Measurements from ENCODE around the gene CAMKK1. TPM values are rescaled to one million over a fixed set of nuclear protein-coding genes. Genes with fewer than 3 reads are reported as not detected.

Gene CAMKK1
- polyA plus RNA-seq, 1 of the 3 experiments (the other 2 are of a cell fraction) = 6.8 TPM

DNA sequence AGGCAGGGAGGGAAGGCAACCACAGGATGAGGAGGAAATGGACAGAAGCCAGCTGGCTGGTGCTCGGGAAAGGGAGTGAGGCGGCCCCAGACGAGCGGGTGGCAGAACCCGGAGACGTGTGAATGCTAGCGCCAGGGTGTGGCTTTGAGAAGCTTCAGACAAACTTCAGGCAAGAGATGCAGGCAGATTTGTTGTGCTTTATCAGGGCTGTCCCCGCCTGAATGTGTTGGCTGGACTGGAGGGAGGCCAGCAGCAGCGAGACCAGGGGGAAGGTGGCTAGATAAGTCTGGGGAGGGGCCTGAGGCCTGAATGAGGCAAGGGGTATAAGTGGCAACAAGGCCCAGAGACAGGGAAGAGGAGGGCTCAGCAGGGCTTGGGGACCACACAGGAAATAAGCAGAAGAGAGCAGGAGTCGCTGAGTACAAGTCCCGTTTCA lies 22.0 kb downstream of the CAMKK1 start:
- TF ChIP-seq USF1 (IDR thresholded peaks at IDR 0.05; ENCODE audit: borderline replicate concordance, low read depth) (no peak), EZH2phosphoT487 (IDR thresholded peaks at IDR 0.05; ENCODE audit: borderline replicate concordance, low read depth) (no peak), EP300 (IDR thresholded peaks at IDR 0.05; ENCODE audit: borderline replicate concordance in 1 of 2, low read depth in 1 of 2, low read length in 1 of 2) (no peak), TAF1 (IDR thresholded peaks at IDR 0.05; ENCODE audit: borderline replicate concordance, low read depth, low read length) (no peak), RFX5 (IDR thresholded peaks at IDR 0.05; ENCODE audit: low read length) (no peak), CHD2 (IDR thresholded peaks at IDR 0.05; ENCODE audit: low read length, partially characterized antibody) (no peak), FOXJ3 (CRISPR knock-in tag; IDR thresholded peaks at IDR 0.05) (no peak), GATA2 (CRISPR knock-in tag; IDR thresholded peaks at IDR 0.05) (no peak), RXRA (IDR thresholded peaks at IDR 0.05; ENCODE audit: borderline replicate concordance, low read depth) (no peak)
- TF ChIP-seq, protein P1, sequence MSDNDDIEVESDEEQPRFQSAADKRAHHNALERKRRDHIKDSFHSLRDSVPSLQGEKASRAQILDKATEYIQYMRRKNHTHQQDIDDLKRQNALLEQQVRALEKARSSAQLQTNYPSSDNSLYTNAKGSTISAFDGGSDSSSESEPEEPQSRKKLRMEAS (IDR thresholded peaks at IDR 0.05; ENCODE audit: low read depth) = no peak
- TF ChIP-seq, protein P2, sequence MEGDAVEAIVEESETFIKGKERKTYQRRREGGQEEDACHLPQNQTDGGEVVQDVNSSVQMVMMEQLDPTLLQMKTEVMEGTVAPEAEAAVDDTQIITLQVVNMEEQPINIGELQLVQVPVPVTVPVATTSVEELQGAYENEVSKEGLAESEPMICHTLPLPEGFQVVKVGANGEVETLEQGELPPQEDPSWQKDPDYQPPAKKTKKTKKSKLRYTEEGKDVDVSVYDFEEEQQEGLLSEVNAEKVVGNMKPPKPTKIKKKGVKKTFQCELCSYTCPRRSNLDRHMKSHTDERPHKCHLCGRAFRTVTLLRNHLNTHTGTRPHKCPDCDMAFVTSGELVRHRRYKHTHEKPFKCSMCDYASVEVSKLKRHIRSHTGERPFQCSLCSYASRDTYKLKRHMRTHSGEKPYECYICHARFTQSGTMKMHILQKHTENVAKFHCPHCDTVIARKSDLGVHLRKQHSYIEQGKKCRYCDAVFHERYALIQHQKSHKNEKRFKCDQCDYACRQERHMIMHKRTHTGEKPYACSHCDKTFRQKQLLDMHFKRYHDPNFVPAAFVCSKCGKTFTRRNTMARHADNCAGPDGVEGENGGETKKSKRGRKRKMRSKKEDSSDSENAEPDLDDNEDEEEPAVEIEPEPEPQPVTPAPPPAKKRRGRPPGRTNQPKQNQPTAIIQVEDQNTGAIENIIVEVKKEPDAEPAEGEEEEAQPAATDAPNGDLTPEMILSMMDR (IDR thresholded peaks at IDR 0.05) = no peak
- TF ChIP-seq, protein P3, sequence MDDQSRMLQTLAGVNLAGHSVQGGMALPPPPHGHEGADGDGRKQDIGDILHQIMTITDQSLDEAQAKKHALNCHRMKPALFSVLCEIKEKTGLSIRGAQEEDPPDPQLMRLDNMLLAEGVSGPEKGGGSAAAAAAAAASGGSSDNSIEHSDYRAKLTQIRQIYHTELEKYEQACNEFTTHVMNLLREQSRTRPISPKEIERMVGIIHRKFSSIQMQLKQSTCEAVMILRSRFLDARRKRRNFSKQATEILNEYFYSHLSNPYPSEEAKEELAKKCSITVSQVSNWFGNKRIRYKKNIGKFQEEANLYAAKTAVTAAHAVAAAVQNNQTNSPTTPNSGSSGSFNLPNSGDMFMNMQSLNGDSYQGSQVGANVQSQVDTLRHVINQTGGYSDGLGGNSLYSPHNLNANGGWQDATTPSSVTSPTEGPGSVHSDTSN (IDR thresholded peaks at IDR 0.05) = no peak
- Histone ChIP-seq H3K79me2 (ENCODE audit: insufficient read depth) (no peaks in the 10 kb centered on the region), H3K9ac (no peak overlapping the region), H3K9me2 (no peaks in the 10 kb centered on the region), H3K27ac (ENCODE audit: low read depth in 2 of 2, low read length in 1 of 2) (no peak overlapping the region), H2AFZ (ENCODE audit: low read depth) (no peak overlapping the region), H3F3A (replicated peaks; ENCODE audit: insufficient read depth) (no peaks in the 10 kb centered on the region), H4K20me1 (ENCODE audit: insufficient read depth) (no peaks in the 10 kb centered on the region), H3K36me3 (replicated peaks in 1 of 2; ENCODE audit: control insufficient read depth in 1 of 2, insufficient read depth in 2 of 2, low read length in 1 of 2) (peaks cover 0 to 6% of the 10 kb centered on the region in 2 experiments), H3K27me3 (ENCODE audit: insufficient read depth) (no peaks in the 10 kb centered on the region), H3K4me1 (ENCODE audit: control insufficient read depth in 1 of 2, insufficient read depth in 2 of 2, low read depth in 1 of 2, low read length in 1 of 2) (no peaks in the 10 kb centered on the region; a peak in 1 of 4 replicates), H3K4me3 (ENCODE audit: low read depth in 2 of 2, low read length in 1 of 2) (no peak overlapping the region), H3K9me3 (no peaks in the 10 kb centered on the region), H3K4me2 (no peak overlapping the region)
- CTCF ChIA-PET = interaction anchor here (2.1 kb wide), 1 partner anchor 43 kb away, joined by 6 read pairs; no protein-coding TSS in a partner anchor
- POLR2A ChIA-PET = no interaction called here
- WGBS (ENCODE audit: low lambda C conversion rate) = 84% methylated on average over 11 of the region's 11 CpGs
- DNase-seq = no peak

DNA sequence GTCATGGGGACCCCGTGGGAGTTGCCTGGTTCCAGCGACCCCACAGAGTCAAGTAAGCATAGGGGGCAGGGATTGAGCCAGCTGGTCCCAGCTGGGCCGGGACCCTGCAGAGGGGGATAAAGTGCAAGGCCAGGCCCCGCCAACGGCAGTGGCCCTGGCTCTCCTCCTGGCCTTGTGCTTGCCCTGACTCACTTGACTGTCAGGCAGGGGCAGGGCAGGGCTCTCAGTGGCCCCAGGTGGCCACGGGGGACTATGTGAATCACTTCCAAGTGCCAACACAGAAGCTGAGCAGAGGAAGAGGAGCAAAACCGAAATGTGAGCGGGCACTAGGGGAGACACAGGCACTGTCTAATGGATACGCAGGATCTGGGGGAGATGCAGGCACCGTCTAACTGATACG lies 25.2 kb downstream of the CAMKK1 start:
- no peak overlapping the region for H3K4me2 ChIP-seq
- WGBS (ENCODE audit: low lambda C conversion rate) = 73% methylated on average over 11 of the region's 11 CpGs
- POLR2A ChIA-PET = no interaction called here
- TF ChIP-seq MEF2A (IDR thresholded peaks at IDR 0.05; ENCODE audit: borderline replicate concordance, low read depth) (no peak), MXI1 (IDR thresholded peaks at IDR 0.05; ENCODE audit: low read depth, low read length) (no peak), SMC3 (IDR thresholded peaks at IDR 0.05; ENCODE audit: low read depth, low read length) (no peak), CHD2 (IDR thresholded peaks at IDR 0.05; ENCODE audit: low read length, partially characterized antibody) (no peak), NFIC (IDR thresholded peaks at IDR 0.05; ENCODE audit: borderline replicate concordance) (no peak), RFX5 (IDR thresholded peaks at IDR 0.05; ENCODE audit: low read length) (no peak), GATA2 (CRISPR knock-in tag; IDR thresholded peaks at IDR 0.05) (no peak), ELF1 (IDR thresholded peaks at IDR 0.05) (no peak), RXRA (IDR thresholded peaks at IDR 0.05; ENCODE audit: borderline replicate concordance, low read depth) (no peak), FOXM1 (IDR thresholded peaks at IDR 0.05; ENCODE audit: low read depth) (no peak)
- TF ChIP-seq, protein P2 (IDR thresholded peaks at IDR 0.05) = no peak
- TF ChIP-seq, protein P1 (IDR thresholded peaks at IDR 0.05; ENCODE audit: low read depth) = no peak

More for the DNA sequence above, 25.2 kb downstream of the CAMKK1 start:
- no peaks in the 10 kb centered on the region for H3K9me2 ChIP-seq
- H3K9me3 ChIP-seq = no peaks in the 10 kb centered on the region
- no peaks in the 10 kb centered on the region for H4K20me1 ChIP-seq (ENCODE audit: insufficient read depth)
- H3K4me3 ChIP-seq (ENCODE audit: low read depth in 2 of 2, low read length in 1 of 2) = no peak overlapping the region
- CTCF ChIA-PET = no interaction called here
- H3K9ac ChIP-seq = no peak overlapping the region
- no peaks in the 10 kb centered on the region; a peak in 1 of 4 replicates for H3K4me1 ChIP-seq (ENCODE audit: control insufficient read depth in 1 of 2, insufficient read depth in 2 of 2, low read depth in 1 of 2, low read length in 1 of 2)
- peaks cover 2 to 4% of the 10 kb centered on the region in 2 experiments for H3K36me3 ChIP-seq (replicated peaks in 1 of 2; ENCODE audit: control insufficient read depth in 1 of 2, insufficient read depth in 2 of 2, low read length in 1 of 2)
- no peaks in the 10 kb centered on the region for H3K79me2 ChIP-seq (ENCODE audit: insufficient read depth)
- DNase-seq = no peak
- H3K27me3 ChIP-seq (ENCODE audit: insufficient read depth) = no peaks in the 10 kb centered on the region
- H3K27ac ChIP-seq (ENCODE audit: low read depth in 2 of 2, low read length in 1 of 2) = no peak overlapping the region
- H2AFZ ChIP-seq (ENCODE audit: low read depth) = no peak overlapping the region
- H3F3A ChIP-seq (replicated peaks; ENCODE audit: insufficient read depth) = no peaks in the 10 kb centered on the region
